NCI-H460 (cell line): Measurements from ENCODE around the gene MKX. TPM values are rescaled to one million over a fixed set of nuclear protein-coding genes. Genes with fewer than 3 reads are reported as not detected.

Experiments
- DNase-seq: peaks from one replicate; pipeline ENCODE4 v3.0.0-alpha.2; 2016; ENCODE audit warnings: low read depth; ENCODE audit errors: extremely low read depth
- polyA plus RNA-seq: library from polyadenylated mRNA; depleted of rRNA; stranded (reverse); fragments of >200 nt; gene quantifications from 2 replicates; pipeline ENCODE4 v1.2.3, GENCODE V29; 2014; cell fraction: nucleus; rRNA removed
- total RNA-seq: library from RNA; depleted of rRNA; stranded (reverse); fragments of >200 nt; shearing (Covaris generic); gene quantifications from 2 replicates; pipeline ENCODE4 v1.2.3, GENCODE V29; 2014; rRNA removed

Gene MKX
- total RNA-seq, result 0.66 and 1.1 TPM in 2 replicates
- polyA plus RNA-seq, result 0.24 TPM in 1 of 2 replicates, not detected in the other

DNA sequence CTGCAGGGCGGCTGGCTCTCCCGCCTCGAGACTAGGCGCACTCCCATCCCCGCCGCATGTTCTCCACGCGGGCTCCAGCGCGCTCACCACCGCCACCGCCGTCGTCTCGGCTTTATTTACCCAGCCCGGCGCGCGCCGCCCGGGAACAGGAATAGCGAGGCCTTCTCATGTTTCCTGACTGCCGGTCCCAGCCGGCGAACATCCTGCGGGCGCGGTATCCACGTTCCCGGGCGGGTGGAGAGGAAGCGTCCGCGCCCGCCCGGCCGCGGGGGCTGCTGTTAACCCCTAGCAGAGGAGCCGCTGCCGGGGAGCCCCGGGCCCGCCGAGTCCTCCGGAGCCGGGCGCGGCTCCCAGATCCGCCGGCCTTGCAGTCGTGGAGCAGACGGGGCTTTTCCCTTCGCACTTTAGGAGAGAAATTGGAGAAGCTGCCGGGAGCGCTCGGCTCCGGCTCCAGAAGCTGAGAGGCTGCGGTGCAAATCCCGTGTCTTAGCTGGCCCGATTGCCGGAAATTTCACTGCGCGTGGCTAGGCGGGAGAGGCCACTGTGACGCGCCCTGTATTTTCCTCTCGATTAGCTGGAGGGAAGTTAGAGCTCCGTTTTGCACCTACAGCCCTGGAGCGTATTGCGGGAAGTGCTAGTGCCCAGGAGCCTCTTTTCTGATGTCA lies at the start of gene MKX:
Gene MKX (minus strand): TSS at position 88 of the 665 bp plus-strand sequence. CDS start 2,404 bp downstream, outside the sequence.
- no peak for DNase-seq

GRCh38 chr10:27794157-27794556 lies 48.5 kb upstream of the MKX start:
- DNase-seq, result no peak

DNA sequence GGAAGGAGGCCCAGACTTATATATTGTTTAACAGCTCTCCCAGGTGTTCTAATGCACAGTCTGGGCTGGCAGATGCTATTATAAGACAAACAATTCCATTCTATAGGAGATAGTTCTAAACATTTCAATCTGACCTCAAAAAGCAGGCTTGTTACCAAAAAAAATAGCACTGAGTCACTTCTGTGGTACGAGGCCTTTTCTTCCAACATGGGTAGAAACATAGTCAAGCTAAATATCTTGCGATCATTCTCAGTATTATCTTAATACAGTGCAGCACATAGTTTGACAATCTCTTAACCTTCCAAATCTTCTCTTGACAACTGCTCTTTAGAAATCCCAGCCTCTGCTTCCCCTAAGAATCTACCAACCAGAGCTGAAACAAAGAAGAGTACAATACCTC lies 46.6 kb upstream of the MKX start:
- DNase-seq, result no peak

GRCh38 chr10:27784272-27784671 lies 38.7 kb upstream of the MKX start:
- DNase-seq, result no peak

DNA sequence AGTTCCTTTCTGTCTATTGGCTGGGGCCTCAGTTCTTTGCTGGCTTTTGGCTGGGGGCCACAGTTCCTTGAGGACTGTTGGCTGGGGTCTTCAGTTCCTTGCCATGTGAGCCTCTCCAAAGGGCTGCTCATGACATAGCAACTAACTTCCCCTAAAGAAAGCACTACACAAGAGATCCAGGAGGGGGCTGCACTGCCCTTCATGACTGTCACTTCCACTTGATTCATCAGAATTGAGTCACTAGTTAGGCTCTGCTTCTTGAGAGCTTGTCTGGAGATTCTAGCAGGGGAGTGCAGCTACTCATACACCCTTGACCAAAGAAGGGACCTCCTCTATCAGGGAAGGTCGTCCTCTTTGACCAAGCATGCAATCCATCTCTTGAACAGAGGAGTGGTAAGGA lies 38.0 kb upstream of the MKX start:
- peak; percentile 11 for DNase-seq

GRCh38 chr10:27779462-27780015 lies 33.9 kb upstream of the MKX start:
- DNase-seq, result no peak

- DNase-seq, result no peak
Measured at GRCh38 chr10:27774831-27775230, 29.2 kb upstream of the MKX start.

DNA sequence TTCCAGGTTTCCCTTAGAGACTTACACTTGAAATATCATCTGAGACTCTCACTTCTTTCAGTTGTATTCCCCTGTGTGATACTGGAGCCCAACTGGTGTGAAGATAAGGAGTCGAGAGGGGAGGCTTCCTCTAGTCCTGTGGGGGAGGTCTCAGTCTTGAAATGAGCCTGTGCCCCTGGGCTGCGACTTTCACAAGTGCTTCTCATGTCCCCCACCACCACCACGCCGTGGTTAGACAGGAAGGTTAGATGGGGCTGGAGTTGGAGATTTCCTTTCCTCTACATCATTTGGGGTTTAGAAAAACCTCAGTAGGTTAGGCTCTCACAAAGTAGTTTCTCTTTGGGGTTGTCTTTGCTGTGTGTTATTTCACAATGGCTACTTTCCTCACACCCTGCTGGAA lies 25.6 kb upstream of the MKX start:
- no peak for DNase-seq

GRCh38 chr10:27770181-27770580 lies 24.6 kb upstream of the MKX start:
- DNase-seq, result no peak

- DNase-seq, result no peak
Measured at GRCh38 chr10:27760867-27761266, 15.2 kb upstream of the MKX start.

- no peak for DNase-seq
Measured at GRCh38 chr10:27759483-27760272, 14.1 kb upstream of the MKX start.

DNA sequence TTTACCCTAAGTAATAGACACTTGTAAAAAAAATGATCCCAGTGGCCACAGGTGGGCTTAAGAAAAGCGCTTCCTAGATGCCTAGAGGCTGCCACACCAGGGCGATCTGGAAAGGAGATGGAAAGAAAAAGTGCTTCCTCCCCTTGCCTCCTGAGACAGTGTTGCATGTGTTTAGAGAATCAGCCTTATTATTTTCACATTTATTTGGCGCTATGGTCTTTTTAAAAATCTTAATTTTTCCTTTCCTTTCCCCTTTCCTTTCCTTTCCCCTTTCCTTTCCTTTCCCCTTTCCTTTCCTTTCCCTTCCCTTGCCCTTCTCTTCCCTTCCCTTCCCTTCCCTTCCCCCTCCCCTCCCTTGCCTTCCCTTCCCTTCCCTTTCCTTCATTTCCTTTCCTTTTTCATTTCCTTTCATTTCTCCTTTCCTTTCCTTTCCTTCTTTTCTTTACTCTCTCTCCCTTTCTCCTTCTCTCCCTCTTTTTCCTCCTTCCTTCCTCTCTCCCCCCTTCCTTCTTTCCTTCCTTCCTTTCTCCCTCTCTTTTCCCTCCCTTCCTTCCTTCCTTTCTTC lies 7.1 kb upstream of the MKX start:
- no peak for DNase-seq

- DNase-seq, result no peak
Measured at GRCh38 chr10:27748601-27749000, 3.0 kb upstream of the MKX start.

GRCh38 chr10:27747096-27747451 lies 1.5 kb upstream of the MKX start:
- no peak for DNase-seq

GRCh38 chr10:27746397-27747095 lies 927 bp upstream of the MKX start:
- DNase-seq, result no peak

GRCh38 chr10:27744802-27745731 lies 552 bp downstream of the MKX start:
- DNase-seq, result no peak

- DNase-seq, result no peak
Measured at GRCh38 chr10:27743877-27744801, 1.5 kb downstream of the MKX start.

- DNase-seq, result no peak
Measured at GRCh38 chr10:27743012-27743876, 2.4 kb downstream of the MKX start.
